Mesendoderm (in vitro differentiated cells): ENCODE data around the gene PLCXD1.

Source experiments
- DNase-seq: peaks from one replicate; pipeline ENCODE4 v3.0.0; 2013
- H2AK5ac ChIP-seq: 2 replicates; pipeline ENCODE4 v1.6.1; 2013; ENCODE audit warnings: low read length, inconsistent platforms
- H2BK120ac ChIP-seq: 2 replicates; pipeline ENCODE4 v1.6.1; 2013; ENCODE audit warnings: low read depth, mild to moderate bottlenecking, low read length, moderate library complexity, mixed read lengths
- H2BK15ac ChIP-seq: replicated peaks from 2 replicates; pipeline ENCODE4 v1.6.1; 2013; ENCODE audit warnings: low read depth, mild to moderate bottlenecking, moderate library complexity
- H2BK5ac ChIP-seq: 2 replicates; pipeline ENCODE4 v1.6.1; 2013; ENCODE audit warnings: low read length, inconsistent platforms
- H3K18ac ChIP-seq: 2 replicates; pipeline ENCODE4 v1.6.1; 2013; ENCODE audit warnings: mild to moderate bottlenecking, low read length, mixed read lengths
- H3K23ac ChIP-seq: one replicate; pipeline ENCODE4 v1.6.1; 2013; ENCODE audit warnings: low read length
- H3K27ac ChIP-seq: 2 replicates; pipeline ENCODE4 v1.5.1; 2013; ENCODE audit warnings: low read depth, mild to moderate bottlenecking, inconsistent platforms, low read length, moderate library complexity
- H3K27me3 ChIP-seq: 2 replicates; pipeline ENCODE4 v1.6.1; 2013; ENCODE audit warnings: low read length, control low read depth, mild to moderate bottlenecking, inconsistent platforms; ENCODE audit not compliant: insufficient read depth, poor library complexity
- H3K36me3 ChIP-seq: 2 replicates; pipeline ENCODE4 v1.6.1; 2013; ENCODE audit warnings: low read length, inconsistent platforms; ENCODE audit not compliant: control insufficient read depth, insufficient read depth
- H3K4ac ChIP-seq: one replicate; pipeline ENCODE4 v1.6.1; 2013; ENCODE audit warnings: low read depth, mild to moderate bottlenecking, low read length, moderate library complexity
- H3K4me1 ChIP-seq: 2 replicates; pipeline ENCODE4 v1.6.1; 2013; ENCODE audit warnings: low read depth, low read length, inconsistent platforms; ENCODE audit not compliant: control insufficient read depth
- H3K4me2 ChIP-seq: 2 replicates; pipeline ENCODE4 v1.6.1; 2013; ENCODE audit warnings: low read length
- H3K4me3 ChIP-seq: 2 replicates; pipeline ENCODE4 v1.5.1; 2013; ENCODE audit warnings: mild to moderate bottlenecking, low read length
- H3K56ac ChIP-seq: one replicate; pipeline ENCODE4 v1.6.1; 2013; ENCODE audit warnings: low read length
- H3K79me1 ChIP-seq: 2 replicates; pipeline ENCODE4 v1.6.1; 2013; ENCODE audit warnings: low read length, inconsistent platforms
- H3K79me2 ChIP-seq: 2 replicates; pipeline ENCODE4 v1.6.1; 2013; ENCODE audit warnings: mild to moderate bottlenecking, low read length; ENCODE audit not compliant: control insufficient read depth, insufficient read depth
- H3K9ac ChIP-seq: 2 replicates; pipeline ENCODE4 v1.6.1; 2013; ENCODE audit warnings: low read length, inconsistent platforms
- H4K5ac ChIP-seq: one replicate; pipeline ENCODE4 v1.6.1; 2013; ENCODE audit warnings: low read length
- H4K8ac ChIP-seq: one replicate; pipeline ENCODE4 v1.6.1; 2013; ENCODE audit warnings: low read depth, mild to moderate bottlenecking, control low read depth, low read length, moderate library complexity
- WGBS: extraction: QIAGEN DNeasy Blood & Tissue Kit; methylation state at CpG from one replicate; pipeline ENCODE4 v1.1.7; 2013; ENCODE audit warnings: low lambda C conversion rate, missing lambda C conversion rate; ENCODE audit not compliant: insufficient coverage; ENCODE audit errors: extremely low coverage; 5-methylcytosine and 5-hydroxymethylcytosine counted together

Gene PLCXD1

GRCh38 chrX:310621-311155 lies 29.5 kb downstream of the PLCXD1 start:
- DNase-seq, result no peak
- Histone ChIP-seq H2BK5ac (no peak overlapping the region), H4K5ac (no peak overlapping the region), H3K79me2 (no peaks in the 10 kb centered on the region), H3K4me2 (no peak overlapping the region), H4K8ac (no peak overlapping the region), H3K79me1 (peaks cover 2% of the 10 kb centered on the region), H3K18ac (no peak overlapping the region), H3K27ac (no peak overlapping the region), H3K36me3 (peaks cover 15% of the 10 kb centered on the region), H3K23ac (no peak overlapping the region), H3K27me3 (no peaks in the 10 kb centered on the region), H3K4me3 (no peak overlapping the region), H3K4me1 (no peaks in the 10 kb centered on the region), H2BK15ac (no peak overlapping the region), H2BK120ac (no peak overlapping the region), H3K56ac (no peak overlapping the region), H3K9ac (no peak overlapping the region), H2AK5ac (no peak overlapping the region), H3K4ac (no peak overlapping the region)
- WGBS, result no CpG with 5 or more reads among the region's 25 CpGs

- Histone ChIP-seq H4K8ac (no peak overlapping the region), H3K56ac (no peak overlapping the region), H3K79me1 (peaks cover 2% of the 10 kb centered on the region), H3K27me3 (no peaks in the 10 kb centered on the region), H3K9ac (no peak overlapping the region), H2BK15ac (no peak overlapping the region), H3K79me2 (no peaks in the 10 kb centered on the region), H3K4me2 (no peak overlapping the region), H3K18ac (no peak overlapping the region), H2BK120ac (no peak overlapping the region), H3K4me1 (no peaks in the 10 kb centered on the region), H3K4me3 (no peak overlapping the region), H4K5ac (no peak overlapping the region), H3K27ac (no peak overlapping the region), H3K36me3 (peaks cover 15% of the 10 kb centered on the region), H2AK5ac (no peak overlapping the region), H3K4ac (no peak overlapping the region), H2BK5ac (no peak overlapping the region), H3K23ac (no peak overlapping the region)
- WGBS, result 100% methylated on average over 2 of the region's 69 CpGs
- no peak for DNase-seq
Observed at GRCh38 chrX:311156-312129, 30.3 kb downstream of the PLCXD1 start.

GRCh38 chrX:312621-313331 lies 31.6 kb downstream of the PLCXD1 start:
- no peak overlapping the region for H4K8ac ChIP-seq
- H3K27me3 ChIP-seq, result no peaks in the 10 kb centered on the region
- no CpG with 5 or more reads among the region's 54 CpGs for WGBS
- no peak overlapping the region for H3K23ac ChIP-seq
- no peak overlapping the region for H3K4me3 ChIP-seq
- peaks cover 12% of the 10 kb centered on the region for H3K36me3 ChIP-seq
- no peak overlapping the region for H3K56ac ChIP-seq
- no peaks in the 10 kb centered on the region for H3K4me1 ChIP-seq
- no peak overlapping the region for H3K4me2 ChIP-seq
- H3K79me2 ChIP-seq, result no peaks in the 10 kb centered on the region
- no peak overlapping the region for H3K27ac ChIP-seq
- H3K79me1 ChIP-seq, result no peaks in the 10 kb centered on the region
- no peak overlapping the region for H3K4ac ChIP-seq
- H3K18ac ChIP-seq, result no peak overlapping the region
- no peak overlapping the region for H3K9ac ChIP-seq
- H2BK15ac ChIP-seq, result no peak overlapping the region
- no peak overlapping the region for H4K5ac ChIP-seq
- no peak overlapping the region for H2BK5ac ChIP-seq
- no peak overlapping the region for H2AK5ac ChIP-seq
- H2BK120ac ChIP-seq, result no peak overlapping the region
- no peak for DNase-seq

- no peak overlapping the region for H3K4me2 ChIP-seq
- no peak overlapping the region for H4K5ac ChIP-seq
- no peak overlapping the region for H2BK120ac ChIP-seq
- no peak overlapping the region for H3K18ac ChIP-seq
- H3K9ac ChIP-seq, result no peak overlapping the region
- no peak for DNase-seq
- no peak overlapping the region for H3K4me3 ChIP-seq
- no peaks in the 10 kb centered on the region for H3K79me1 ChIP-seq
- H3K79me2 ChIP-seq, result no peaks in the 10 kb centered on the region
- no peak overlapping the region for H3K23ac ChIP-seq
- no peak overlapping the region for H3K56ac ChIP-seq
- no peak overlapping the region for H4K8ac ChIP-seq
- peaks cover 12% of the 10 kb centered on the region for H3K36me3 ChIP-seq
- H2BK15ac ChIP-seq, result no peak overlapping the region
- no peaks in the 10 kb centered on the region for H3K4me1 ChIP-seq
- WGBS, result no CpG with 5 or more reads among the region's 8 CpGs
- no peak overlapping the region for H3K27ac ChIP-seq
- H3K27me3 ChIP-seq, result no peaks in the 10 kb centered on the region
- H3K4ac ChIP-seq, result no peak overlapping the region
- H2BK5ac ChIP-seq, result no peak overlapping the region
- H2AK5ac ChIP-seq, result no peak overlapping the region
Observed at GRCh38 chrX:313546-313945, 32.4 kb downstream of the PLCXD1 start.

DNA sequence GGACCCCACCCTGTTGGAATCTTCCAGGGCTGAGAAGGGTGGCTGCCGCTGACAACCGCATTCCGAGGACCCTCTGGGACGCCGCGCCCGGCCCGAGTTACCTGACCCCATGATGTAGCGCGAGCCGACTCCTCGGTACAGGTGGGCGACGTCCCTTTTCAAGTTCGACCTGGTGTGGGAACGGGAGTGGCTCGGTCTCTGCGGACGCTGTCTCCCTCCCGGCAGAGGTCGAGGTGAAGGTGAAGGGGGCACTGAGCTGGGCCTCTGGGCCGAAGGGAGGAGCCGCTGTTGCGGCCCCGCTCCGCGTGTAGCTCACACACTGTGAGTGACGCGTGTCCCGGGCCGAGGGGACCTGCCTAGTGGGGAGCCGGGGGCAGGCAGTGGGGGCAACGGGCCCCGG lies 32.9 kb downstream of the PLCXD1 start:
- H3K23ac ChIP-seq, result no peak overlapping the region
- no CpG with 5 or more reads among the region's 34 CpGs for WGBS
- no peaks in the 10 kb centered on the region for H3K27me3 ChIP-seq
- no peak overlapping the region for H2BK15ac ChIP-seq
- H3K36me3 ChIP-seq, result peaks cover 12% of the 10 kb centered on the region
- H3K79me2 ChIP-seq, result no peaks in the 10 kb centered on the region
- H3K4me3 ChIP-seq, result no peak overlapping the region
- H3K4me2 ChIP-seq, result no peak overlapping the region
- H2BK120ac ChIP-seq, result no peak overlapping the region
- H3K56ac ChIP-seq, result no peak overlapping the region
- H4K5ac ChIP-seq, result no peak overlapping the region
- H3K4me1 ChIP-seq, result no peaks in the 10 kb centered on the region
- no peak overlapping the region for H2BK5ac ChIP-seq
- no peak for DNase-seq
- H3K4ac ChIP-seq, result no peak overlapping the region
- H3K27ac ChIP-seq, result no peak overlapping the region
- H2AK5ac ChIP-seq, result no peak overlapping the region
- no peak overlapping the region for H4K8ac ChIP-seq
- H3K79me1 ChIP-seq, result no peaks in the 10 kb centered on the region
- H3K9ac ChIP-seq, result no peak overlapping the region
- no peak overlapping the region for H3K18ac ChIP-seq
